HG03571 (cell line): ENCODE data around the gene MYH10.

Experiments
- ATAC-seq: cut with Tn5 transposase; IDR thresholded peaks from one replicate; pipeline ENCODE4 v1.9.1; 2021; ENCODE audit not compliant: unreplicated experiment

MYH10 gene

GRCh38 chr17:8610558-8610957 lies 20.0 kb downstream of the MYH10 start:
- ATAC-seq, result no peak

DNA sequence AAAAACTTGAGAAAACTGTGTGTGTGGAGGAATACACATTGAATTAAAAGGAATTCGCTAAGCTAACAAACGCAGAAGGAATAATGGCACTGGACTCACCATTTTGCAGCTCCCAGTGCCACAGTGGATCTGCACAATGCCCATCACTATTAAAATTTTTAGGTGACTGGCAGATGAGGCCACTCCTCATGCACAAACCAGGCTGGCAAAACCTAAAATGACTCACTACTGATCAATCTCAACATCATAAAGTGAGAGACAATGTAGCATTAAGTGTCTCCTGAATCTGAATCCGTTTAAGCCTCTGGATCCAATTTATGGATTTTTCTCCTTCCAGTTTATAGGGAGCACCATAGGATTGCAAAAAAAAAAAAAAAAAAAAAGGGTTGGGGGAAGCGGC lies 20.6 kb downstream of the MYH10 start:
- ATAC-seq, result no peak

GRCh38 chr17:8608001-8608400 lies 22.5 kb downstream of the MYH10 start:
- no peak for ATAC-seq

- ATAC-seq, result no peak
These were observed 24.1 kb downstream of the MYH10 start for GRCh38 chr17:8606401-8606800.

- ATAC-seq, result no peak
These were observed 27.8 kb downstream of the MYH10 start for GRCh38 chr17:8602679-8603078.

GRCh38 chr17:8599351-8600011 lies 31.0 kb downstream of the MYH10 start:
- ATAC-seq, result no peak

- no peak for ATAC-seq
These were observed 31.6 kb downstream of the MYH10 start for GRCh38 chr17:8598913-8599312.

GRCh38 chr17:8593830-8594229 lies 36.7 kb downstream of the MYH10 start:
- no peak for ATAC-seq

DNA sequence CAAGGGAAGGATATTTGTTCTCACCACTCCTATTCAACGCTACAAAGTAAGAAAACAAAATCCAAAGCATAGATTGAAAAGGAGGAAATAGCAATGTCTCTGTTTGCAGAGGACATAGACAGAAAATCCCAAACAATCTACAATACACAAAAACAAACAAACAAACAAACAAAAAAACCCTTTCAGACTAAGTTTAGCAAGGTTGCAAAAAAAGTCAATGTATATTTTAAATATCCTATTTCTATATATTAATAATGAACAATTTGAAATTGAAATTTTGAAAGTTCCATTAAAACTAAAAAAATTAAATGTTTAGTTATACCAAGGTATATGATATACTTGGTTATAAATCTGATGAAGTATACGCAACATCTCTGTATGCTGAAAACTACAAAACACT lies 37.2 kb downstream of the MYH10 start:
- no peak for ATAC-seq

GRCh38 chr17:8588877-8589554 lies 41.5 kb downstream of the MYH10 start:
- ATAC-seq, result no peak

DNA sequence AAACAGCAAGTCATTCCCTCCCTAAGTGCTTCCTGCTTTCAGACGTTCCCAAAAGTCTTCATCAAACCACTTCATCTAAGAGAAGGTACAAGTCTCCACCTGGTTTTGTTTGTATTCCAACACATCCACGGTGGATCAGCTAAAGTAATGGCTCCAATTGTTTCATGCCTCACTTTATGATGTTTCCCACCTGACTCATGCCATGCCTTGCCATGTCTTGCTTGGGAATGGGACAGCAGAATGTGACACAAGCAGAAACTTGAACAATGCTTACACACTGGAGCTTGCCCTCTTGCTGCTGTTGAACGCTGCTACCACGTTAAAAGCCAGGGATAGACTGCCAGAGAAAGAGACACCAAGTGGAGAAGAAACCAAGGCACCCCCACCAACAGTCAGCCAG lies 43.8 kb downstream of the MYH10 start:
- ATAC-seq, result no peak

GRCh38 chr17:8585911-8586310 lies 44.6 kb downstream of the MYH10 start:
- no peak for ATAC-seq

- no peak for ATAC-seq
These were observed 46.6 kb downstream of the MYH10 start for GRCh38 chr17:8583954-8584353.

DNA sequence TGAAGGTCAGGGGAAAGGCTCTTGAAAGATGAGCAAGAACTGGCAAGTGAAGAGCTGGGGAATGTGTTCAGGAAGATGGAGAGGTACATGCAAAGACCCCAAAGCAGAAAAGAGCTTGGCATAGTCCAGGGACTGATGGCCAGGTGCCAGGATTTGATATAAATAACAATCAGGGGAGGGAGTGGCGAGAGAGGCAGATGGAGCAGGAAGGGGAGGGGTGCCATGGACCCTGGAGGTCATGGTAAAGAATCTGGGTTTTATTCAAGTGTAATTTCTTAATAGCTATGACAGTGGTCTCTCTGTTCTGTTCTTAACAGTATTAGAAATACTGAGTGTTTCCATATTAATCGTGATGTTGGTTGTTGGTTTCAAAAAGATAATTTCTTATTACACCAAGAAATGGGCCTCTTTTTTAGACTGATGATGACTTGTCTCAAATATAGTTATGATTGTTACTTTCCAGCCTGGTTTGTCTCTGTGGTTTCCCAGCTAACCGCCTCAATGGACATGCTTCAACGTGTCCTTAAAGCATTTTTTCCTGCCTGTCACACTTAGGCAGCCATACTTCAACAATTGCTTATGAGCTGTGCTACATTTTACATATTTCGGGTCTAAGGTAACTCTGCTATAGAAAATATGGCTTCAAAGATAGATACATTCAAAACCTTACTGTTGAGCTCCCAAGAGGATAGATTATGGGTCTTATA lies 49.4 kb downstream of the MYH10 start:
- ATAC-seq, result no peak

DNA sequence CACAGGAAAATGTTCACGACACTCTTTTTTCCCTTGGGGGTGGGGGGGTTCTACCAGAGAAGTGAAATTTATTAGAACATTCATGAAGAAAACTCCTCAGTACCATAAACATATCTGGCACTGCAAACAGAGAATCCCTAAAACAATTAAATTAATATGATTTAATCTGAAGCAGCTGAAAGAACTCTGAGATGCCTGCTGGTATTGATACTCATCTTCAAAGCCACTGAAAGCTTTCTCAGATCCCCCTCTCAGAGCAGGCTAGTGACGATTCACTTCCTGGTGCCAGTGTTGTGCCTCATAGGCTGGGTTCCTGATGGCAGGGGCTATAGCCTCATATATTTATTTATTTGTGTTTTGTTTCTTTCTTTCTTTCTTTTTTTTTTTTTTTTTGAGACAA lies 52.7 kb downstream of the MYH10 start:
- no peak for ATAC-seq

GRCh38 chr17:8576559-8577294 lies 53.8 kb downstream of the MYH10 start:
- no peak for ATAC-seq

DNA sequence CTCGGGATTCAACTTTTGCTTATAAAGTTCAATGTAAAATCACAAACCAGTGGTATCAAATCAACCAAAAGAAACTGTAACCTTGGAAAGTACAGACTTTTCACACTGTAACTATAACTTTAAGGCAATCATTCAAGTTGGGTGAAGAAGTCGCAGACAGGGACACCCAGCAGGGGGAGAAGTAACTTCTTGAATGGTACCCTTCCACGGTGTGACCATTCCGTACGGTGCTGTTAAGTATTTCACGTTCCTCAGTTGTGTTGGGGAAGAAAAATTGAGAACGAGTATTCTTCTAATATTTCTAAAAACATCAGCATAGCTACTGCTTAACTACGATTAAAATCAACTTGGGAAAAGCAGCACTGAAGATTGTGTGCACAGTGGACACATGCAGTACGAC lies 55.8 kb downstream of the MYH10 start:
- no peak for ATAC-seq

GRCh38 chr17:8572764-8573163 lies 57.8 kb downstream of the MYH10 start:
- no peak for ATAC-seq

- ATAC-seq, result no peak
These were observed 66.4 kb downstream of the MYH10 start for GRCh38 chr17:8563981-8564602.

GRCh38 chr17:8563024-8563776 lies 67.3 kb downstream of the MYH10 start:
- no peak for ATAC-seq
